Activated CD8-positive, alpha-beta T cell treated with anti-CD3 and anti-CD28 coated beads for 36 hours (primary cell): ENCODE results near the gene DHRS7B. TPM values are rescaled to one million over a fixed set of nuclear protein-coding genes. Genes with fewer than 3 reads are reported as not detected.
A peak's percentile ranks its signal among the peaks of the same experiment; 100 is the strongest.

Experiments
- ATAC-seq: fragments of 200-7000 bp; cut with Tn5 transposase; one replicate; pipeline ENCODE4 v1.10.0; 2021; ENCODE audit warnings: mild to moderate bottlenecking, moderate library complexity
- CTCF ChIA-PET: fragments of 350-600 bp; sonication (Branson Sonifier 250); formaldehyde crosslinking; loops from one replicate; lab custom pipeline; 2021; ENCODE audit warnings: antibody characterized with exemption; lab: Charles Lee
- POLR2A ChIA-PET: fragments of 350-600 bp; sonication (Branson Sonifier 250); formaldehyde crosslinking; loops from one replicate; lab custom pipeline; 2021; ENCODE audit warnings: antibody characterized with exemption; lab: Charles Lee
- DNase-seq: peaks from one replicate; pipeline ENCODE4 v3.0.0-alpha.2; 2020
- H3K27ac Mint-ChIP-seq: one replicate; pipeline ENCODE4 v1.8.0; 2021; ENCODE audit warnings: mild to moderate bottlenecking, mixed read lengths
- H3K27me3 Mint-ChIP-seq: one replicate; pipeline ENCODE4 v1.8.0; 2021; ENCODE audit warnings: mixed read lengths
- H3K36me3 Mint-ChIP-seq: one replicate; pipeline ENCODE4 v1.8.0; 2021; ENCODE audit warnings: low read depth, mixed read lengths
- H3K4me1 Mint-ChIP-seq: one replicate; pipeline ENCODE4 v1.8.0; 2021; ENCODE audit warnings: low read depth, mixed read lengths
- H3K4me3 Mint-ChIP-seq: one replicate; pipeline ENCODE4 v1.8.0; 2021; ENCODE audit warnings: mild to moderate bottlenecking, moderate library complexity, mixed read lengths
- H3K9me3 Mint-ChIP-seq: one replicate; pipeline ENCODE4 v1.8.0; 2021; ENCODE audit warnings: mixed read lengths
- CTCF ChIP-seq: fragments of 200-600 bp; IDR thresholded peaks from one replicate; pipeline ENCODE4 v1.8.0; 2022; ENCODE audit warnings: antibody characterized with exemption, mild to moderate bottlenecking
- intact Hi-C: fragments of 100-400 bp; cut with micrococcal nuclease; formaldehyde crosslinking; loops from one replicate; pipeline ENCODE4 v1.10.0; 2022
- total RNA-seq, 2 experiments: library from RNA; stranded (reverse); gene quantifications; one replicate each; pipeline ENCODE4 v1.2.3, GENCODE V29; 2021

DHRS7B gene
- total RNA-seq, 2 experiments from 2014 or later: 13.5 to 15.3 TPM

GRCh38 chr17:21090902-21091618, 35.7 kb upstream of the DHRS7B start:
- no peaks in the 10 kb centered on the region for H3K4me1 Mint-ChIP-seq
- no peaks in the 10 kb centered on the region for H3K9me3 Mint-ChIP-seq
- no peak overlapping the region for H3K27ac Mint-ChIP-seq
- POLR2A ChIA-PET: no interaction called here
- H3K4me3 Mint-ChIP-seq: no peak overlapping the region
- H3K27me3 Mint-ChIP-seq: peaks cover 2% of the 10 kb centered on the region
- TF ChIP-seq CTCF: no peak
- H3K36me3 Mint-ChIP-seq: no peaks in the 10 kb centered on the region
- DNase-seq (no peak), ATAC-seq (no peak)
- CTCF ChIA-PET: interaction anchor here (0.8 to 1.8 kb wide), 2 partner anchors 9 to 20 kb away, joined by 3 read pairs; no protein-coding TSS in a partner anchor
- intact Hi-C loops: no loop called here

GRCh38 chr17:21094298-21094704, 32.5 kb upstream of the DHRS7B start:
- ATAC-seq: no peak
- H3K9me3 Mint-ChIP-seq: no peaks in the 10 kb centered on the region

GRCh38 chr17:21095735-21096134, 31.0 kb upstream of the DHRS7B start:
- DNase-seq (peak; percentile 26), ATAC-seq (no peak)
- TF ChIP-seq CTCF: no peak
- H3K27ac Mint-ChIP-seq: no peak overlapping the region
- H3K27me3 Mint-ChIP-seq: no peaks in the 10 kb centered on the region
- H3K9me3 Mint-ChIP-seq: no peaks in the 10 kb centered on the region
- peaks cover 6% of the 10 kb centered on the region for H3K4me1 Mint-ChIP-seq
- no peaks in the 10 kb centered on the region for H3K36me3 Mint-ChIP-seq
- no peak overlapping the region for H3K4me3 Mint-ChIP-seq
- intact Hi-C loops: loop anchor here (5.0 kb wide), 1 partner anchor 53 kb away; the partner anchor contains the start of gene USP22
- POLR2A ChIA-PET: no interaction called here
- CTCF ChIA-PET: interaction anchor here (0.6 to 2.3 kb wide), 6 partner anchors 9 to 418 kb away, joined by 3 to 9 read pairs (median 4); no protein-coding TSS in a partner anchor

More at GRCh38 chr17:21094298-21094704, 32.5 kb upstream of the DHRS7B start:
- no peaks in the 10 kb centered on the region for H3K36me3 Mint-ChIP-seq
- peaks cover 6% of the 10 kb centered on the region for H3K4me1 Mint-ChIP-seq
- intact Hi-C loops: no loop called here
- POLR2A ChIA-PET: no interaction called here
- no peak for TF ChIP-seq CTCF
- no peak for DNase-seq
- no peak overlapping the region for H3K27ac Mint-ChIP-seq
- H3K4me3 Mint-ChIP-seq: no peak overlapping the region
- no peaks in the 10 kb centered on the region for H3K27me3 Mint-ChIP-seq
- CTCF ChIA-PET: interaction anchor here (1.0 to 1.7 kb wide), 3 partner anchors 25 to 41 kb away, joined by 3 to 5 read pairs (median 4); no protein-coding TSS in a partner anchor

GRCh38 chr17:21096874-21097273, 29.9 kb upstream of the DHRS7B start:
- no peak overlapping the region for H3K27ac Mint-ChIP-seq
- H3K27me3 Mint-ChIP-seq: no peaks in the 10 kb centered on the region
- H3K9me3 Mint-ChIP-seq: no peaks in the 10 kb centered on the region
- H3K36me3 Mint-ChIP-seq: no peaks in the 10 kb centered on the region
- intact Hi-C loops: loop anchor here (5.0 kb wide), 1 partner anchor 55 kb away; the partner anchor contains the start of gene USP22
- peaks cover 6% of the 10 kb centered on the region for H3K4me1 Mint-ChIP-seq
- CTCF ChIA-PET: interaction anchor here (1.4 to 2.3 kb wide), 2 partner anchors 53 to 416 kb away, joined by 3 to 9 read pairs; no protein-coding TSS in a partner anchor
- ATAC-seq (no peak), DNase-seq (no peak)
- no peak for TF ChIP-seq CTCF
- POLR2A ChIA-PET: interaction anchor here (0.6 kb wide), 1 partner anchor 63 kb away, joined by 3 read pairs; no protein-coding TSS in a partner anchor
- H3K4me3 Mint-ChIP-seq: no peak overlapping the region
